ENCODE results near the gene CBLN3. TPM values are rescaled to one million over a fixed set of nuclear protein-coding genes. Genes with fewer than 3 reads are reported as not detected.
A peak's percentile ranks its signal among the peaks of the same experiment; 100 is the strongest.

The CBLN3 gene
- total RNA-seq, 1 donor from 2014 or later = 0.55 TPM

DNA sequence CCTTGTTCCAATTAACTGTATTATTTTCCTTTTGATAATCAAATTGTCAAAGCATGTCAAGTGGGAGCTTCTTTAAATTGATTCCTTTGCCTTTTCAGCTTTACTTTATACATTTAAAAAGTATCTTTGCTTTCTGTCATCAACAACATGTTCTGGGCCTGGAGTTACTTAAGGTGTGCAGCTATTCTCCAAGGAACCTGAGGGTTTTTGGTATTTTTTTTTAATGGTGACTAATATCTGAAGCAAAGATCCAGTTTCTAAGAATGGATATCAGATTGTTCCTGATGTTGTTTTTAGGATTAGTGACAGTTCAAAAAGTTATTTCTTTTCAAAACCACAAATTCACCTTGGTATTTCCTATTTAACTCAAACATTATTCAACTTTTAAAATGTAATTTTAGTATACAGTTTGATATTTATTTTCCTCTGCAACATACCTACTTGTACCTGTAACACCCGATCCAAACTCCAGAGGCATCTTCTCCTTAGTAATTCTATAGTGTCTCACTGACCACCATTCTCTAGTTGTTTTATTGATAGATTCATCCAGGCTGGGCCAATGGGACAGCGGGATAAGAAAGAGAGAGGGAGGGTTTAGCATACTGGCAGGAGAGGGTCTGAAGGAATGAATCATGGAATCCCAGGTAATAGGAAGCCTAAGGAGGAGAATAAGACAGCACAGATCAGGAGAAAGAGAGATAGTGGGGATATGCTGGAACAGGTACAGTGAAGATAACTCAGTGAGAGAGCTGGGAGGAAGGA, 3.1 kb downstream of the CBLN3 start:
- H3K4me3 ChIP-seq = no peak overlapping the region
- TF ChIP-seq, protein P1, sequence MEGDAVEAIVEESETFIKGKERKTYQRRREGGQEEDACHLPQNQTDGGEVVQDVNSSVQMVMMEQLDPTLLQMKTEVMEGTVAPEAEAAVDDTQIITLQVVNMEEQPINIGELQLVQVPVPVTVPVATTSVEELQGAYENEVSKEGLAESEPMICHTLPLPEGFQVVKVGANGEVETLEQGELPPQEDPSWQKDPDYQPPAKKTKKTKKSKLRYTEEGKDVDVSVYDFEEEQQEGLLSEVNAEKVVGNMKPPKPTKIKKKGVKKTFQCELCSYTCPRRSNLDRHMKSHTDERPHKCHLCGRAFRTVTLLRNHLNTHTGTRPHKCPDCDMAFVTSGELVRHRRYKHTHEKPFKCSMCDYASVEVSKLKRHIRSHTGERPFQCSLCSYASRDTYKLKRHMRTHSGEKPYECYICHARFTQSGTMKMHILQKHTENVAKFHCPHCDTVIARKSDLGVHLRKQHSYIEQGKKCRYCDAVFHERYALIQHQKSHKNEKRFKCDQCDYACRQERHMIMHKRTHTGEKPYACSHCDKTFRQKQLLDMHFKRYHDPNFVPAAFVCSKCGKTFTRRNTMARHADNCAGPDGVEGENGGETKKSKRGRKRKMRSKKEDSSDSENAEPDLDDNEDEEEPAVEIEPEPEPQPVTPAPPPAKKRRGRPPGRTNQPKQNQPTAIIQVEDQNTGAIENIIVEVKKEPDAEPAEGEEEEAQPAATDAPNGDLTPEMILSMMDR (IDR thresholded peaks at IDR 0.05; ENCODE audit: borderline replicate concordance) = no peak
- no peaks in the 10 kb centered on the region for H3K36me3 ChIP-seq
- no peak for DNase-seq
- H3K4me1 ChIP-seq = peaks cover 52% of the 10 kb centered on the region
- no peaks in the 10 kb centered on the region for H3K27me3 ChIP-seq (ENCODE audit: low read depth)
- peak overlapping the region; percentile 69 for H3K27ac ChIP-seq (replicated peaks)
- intact Hi-C loops (cut with micrococcal nuclease) = no loop called here
- no peaks in the 10 kb centered on the region for H3K9me3 ChIP-seq (replicated peaks)

DNA sequence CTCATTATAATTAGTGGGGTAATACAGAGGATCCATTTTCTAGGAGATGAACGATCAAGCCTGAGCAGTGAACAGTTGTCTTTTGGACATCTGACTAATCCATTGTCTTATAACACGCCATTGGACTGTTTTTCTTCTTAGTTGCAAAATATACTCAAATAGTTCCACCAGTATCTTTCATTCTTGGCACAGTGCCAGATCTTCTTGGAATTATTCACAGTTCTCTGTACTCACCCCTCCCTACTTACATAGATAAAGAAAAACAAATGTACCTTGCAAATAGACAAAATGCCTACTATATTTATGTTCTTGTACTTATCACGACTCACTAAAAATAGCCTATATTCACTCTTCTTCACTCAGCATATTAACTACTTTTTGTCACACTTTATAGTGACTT, 3.8 kb downstream of the CBLN3 start:
- Histone ChIP-seq H3K36me3 (no peaks in the 10 kb centered on the region), H3K9me3 (replicated peaks) (no peaks in the 10 kb centered on the region), H3K4me1 (peaks cover 45% of the 10 kb centered on the region), H3K4me3 (no peak overlapping the region), H3K27me3 (ENCODE audit: low read depth) (no peaks in the 10 kb centered on the region), H3K27ac (replicated peaks) (peak overlapping the region; percentile 69)
- TF ChIP-seq, protein P1 (IDR thresholded peaks at IDR 0.05; ENCODE audit: borderline replicate concordance) = no peak
- no peak for DNase-seq
- intact Hi-C loops (cut with micrococcal nuclease) = no loop called here

DNA sequence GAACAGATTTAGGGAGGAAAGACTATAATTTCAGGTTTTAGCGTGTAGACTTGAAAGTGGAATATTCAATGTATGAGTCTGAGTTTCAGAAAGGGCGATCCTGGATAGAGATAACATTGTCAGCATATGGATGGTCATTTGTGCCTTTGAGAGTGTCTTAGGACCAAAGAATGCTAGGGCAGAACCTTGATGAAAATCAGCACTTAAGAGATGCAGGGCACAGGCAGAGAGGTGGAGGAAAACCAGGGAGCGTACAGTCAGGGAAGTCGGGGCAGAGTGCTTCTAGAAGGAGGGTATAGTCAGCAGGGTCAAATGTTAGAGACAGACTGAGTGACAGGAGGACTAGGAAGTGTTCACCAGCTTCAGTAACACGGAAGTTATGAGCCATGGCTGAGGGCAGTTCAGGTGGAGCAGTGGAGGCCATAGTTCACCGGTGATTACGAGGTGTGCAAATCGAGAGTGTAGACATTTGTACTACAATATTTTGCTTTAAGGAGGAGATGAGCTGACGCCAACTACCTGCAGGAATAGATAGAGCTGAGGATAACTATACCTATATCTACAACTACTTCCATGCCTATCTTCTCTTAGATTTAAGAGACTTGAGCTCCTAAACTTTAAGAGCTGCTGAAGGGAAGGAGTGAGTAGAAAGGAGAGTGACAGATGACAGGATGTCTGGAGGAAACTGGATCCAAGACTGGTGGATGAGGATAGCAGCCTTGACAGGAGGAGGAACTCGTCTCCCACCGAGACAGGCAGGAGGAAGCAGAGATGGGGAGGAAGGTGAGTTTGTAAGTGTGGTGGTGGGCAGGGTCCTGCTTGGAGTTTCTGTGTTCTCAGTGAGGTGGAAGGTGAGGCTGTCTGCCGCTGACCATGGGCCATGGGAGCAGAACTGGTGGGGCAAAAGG, 6.5 kb downstream of the CBLN3 start:
- no peak overlapping the region for H3K27ac ChIP-seq (replicated peaks)
- H3K4me3 ChIP-seq = no peak overlapping the region
- H3K36me3 ChIP-seq = no peaks in the 10 kb centered on the region
- H3K4me1 ChIP-seq = peaks cover 43% of the 10 kb centered on the region
- no peaks in the 10 kb centered on the region for H3K9me3 ChIP-seq (replicated peaks)
- intact Hi-C loops (cut with micrococcal nuclease) = no loop called here
- TF ChIP-seq, protein P1 (IDR thresholded peaks at IDR 0.05; ENCODE audit: borderline replicate concordance) = no peak
- no peaks in the 10 kb centered on the region for H3K27me3 ChIP-seq (ENCODE audit: low read depth)
- no peak for DNase-seq

DNA sequence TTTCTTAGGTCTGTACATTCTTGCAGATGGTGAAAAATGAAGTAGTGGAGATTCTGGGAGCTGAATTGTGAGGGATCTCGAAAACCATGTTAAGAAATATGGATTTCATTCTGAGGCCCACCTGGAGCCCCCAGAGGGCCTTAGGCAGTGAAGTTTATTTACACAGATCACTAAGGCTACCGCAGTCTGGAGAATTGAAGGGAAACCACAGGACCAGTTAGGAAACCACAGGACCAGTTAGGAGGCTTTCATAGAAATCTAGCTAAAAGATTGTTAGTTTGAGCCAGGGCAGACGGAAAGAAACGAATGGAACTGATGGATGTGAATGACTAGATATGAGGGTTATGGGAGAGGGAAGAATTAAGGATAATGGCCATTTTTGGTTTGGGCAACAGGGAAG, 7.2 kb downstream of the CBLN3 start:
- intact Hi-C loops (cut with micrococcal nuclease) = no loop called here
- TF ChIP-seq, protein P1 (IDR thresholded peaks at IDR 0.05; ENCODE audit: borderline replicate concordance) = no peak
- Histone ChIP-seq H3K9me3 (replicated peaks) (no peaks in the 10 kb centered on the region), H3K36me3 (no peaks in the 10 kb centered on the region), H3K4me1 (peaks cover 44% of the 10 kb centered on the region), H3K4me3 (no peak overlapping the region), H3K27me3 (ENCODE audit: low read depth) (no peaks in the 10 kb centered on the region), H3K27ac (replicated peaks) (no peak overlapping the region)
- DNase-seq = no peak

DNA sequence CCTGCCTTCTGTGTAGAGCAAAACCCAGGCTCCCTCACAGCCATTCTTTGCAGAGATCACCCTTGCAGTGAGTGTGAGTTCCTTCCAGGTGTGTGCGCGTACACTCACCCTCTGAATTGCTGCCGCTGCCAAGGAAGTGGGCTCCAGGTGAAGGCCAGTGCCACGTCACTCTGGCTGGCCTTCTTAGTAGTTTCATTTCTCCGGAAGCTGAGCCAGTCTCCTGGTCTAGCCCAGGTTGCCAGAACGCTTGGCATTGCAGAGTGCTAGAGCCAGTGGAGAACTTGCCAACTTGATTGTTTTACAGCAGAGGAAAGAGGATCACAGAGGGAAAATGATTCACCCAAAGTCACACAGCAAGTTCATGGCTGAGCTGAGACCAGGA, 11.0 kb downstream of the CBLN3 start:
- no peaks in the 10 kb centered on the region for H3K9me3 ChIP-seq (replicated peaks)
- no peak overlapping the region for H3K4me3 ChIP-seq
- intact Hi-C loops (cut with micrococcal nuclease) = no loop called here
- H3K36me3 ChIP-seq = peaks cover 23% of the 10 kb centered on the region
- TF ChIP-seq, protein P1 (IDR thresholded peaks at IDR 0.05; ENCODE audit: borderline replicate concordance) = no peak
- peaks cover 16% of the 10 kb centered on the region for H3K4me1 ChIP-seq
- H3K27ac ChIP-seq (replicated peaks) = no peak overlapping the region
- no peak for DNase-seq
- no peaks in the 10 kb centered on the region for H3K27me3 ChIP-seq (ENCODE audit: low read depth)

All from left ventricle myocardium inferior (tissue), 1 donor.